ENCODE data around the gene ATP8A2. TPM values are rescaled to one million over a fixed set of nuclear protein-coding genes. Genes with fewer than 3 reads are reported as not detected.

The ATP8A2 gene
- total RNA-seq, 1 experiment from 2014 or later = 0.64 TPM

DNA sequence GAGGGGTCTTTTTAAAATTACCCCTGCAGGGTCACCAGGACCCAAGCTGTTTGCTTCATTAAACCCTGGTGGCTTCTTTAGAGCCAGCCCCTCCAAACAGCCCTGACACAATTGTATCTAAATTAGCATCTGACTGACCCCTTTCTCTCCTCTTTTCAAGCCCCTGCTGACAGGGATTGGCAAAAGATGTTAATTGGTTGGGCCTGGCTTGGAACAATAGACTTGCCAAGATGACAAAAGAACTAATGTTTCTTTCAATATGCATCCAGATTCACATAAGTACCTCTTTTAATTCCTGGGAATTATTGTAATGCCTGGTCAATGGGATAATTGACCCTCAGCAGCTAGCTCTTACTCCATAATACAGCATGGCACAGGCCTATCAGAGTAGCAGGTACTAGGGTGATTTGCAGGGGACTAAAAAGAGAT, 539.2 kb downstream of the ATP8A2 start:
- DNase-seq (ENCODE audit: low read depth) = no peak

DNA sequence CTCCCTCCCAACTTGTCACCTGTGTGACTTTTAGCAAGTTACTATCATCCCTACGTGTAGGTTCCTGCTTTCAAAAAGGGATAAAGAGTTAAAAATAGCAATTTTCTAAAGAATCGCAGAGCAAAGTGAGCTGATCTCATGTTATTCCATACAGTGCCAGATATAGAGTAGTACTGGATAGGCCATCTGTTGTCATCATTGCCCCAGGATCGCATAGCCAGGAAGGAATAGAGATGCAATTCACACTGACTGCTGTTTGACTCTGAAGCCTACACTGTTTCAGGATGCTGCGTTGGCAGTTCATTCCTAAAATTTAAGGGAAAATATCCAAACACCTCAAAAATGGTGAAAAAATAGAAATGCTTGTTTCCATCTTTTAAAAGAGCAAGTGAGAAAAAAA, 541.2 kb downstream of the ATP8A2 start:
- no peak for DNase-seq (ENCODE audit: low read depth)

DNA sequence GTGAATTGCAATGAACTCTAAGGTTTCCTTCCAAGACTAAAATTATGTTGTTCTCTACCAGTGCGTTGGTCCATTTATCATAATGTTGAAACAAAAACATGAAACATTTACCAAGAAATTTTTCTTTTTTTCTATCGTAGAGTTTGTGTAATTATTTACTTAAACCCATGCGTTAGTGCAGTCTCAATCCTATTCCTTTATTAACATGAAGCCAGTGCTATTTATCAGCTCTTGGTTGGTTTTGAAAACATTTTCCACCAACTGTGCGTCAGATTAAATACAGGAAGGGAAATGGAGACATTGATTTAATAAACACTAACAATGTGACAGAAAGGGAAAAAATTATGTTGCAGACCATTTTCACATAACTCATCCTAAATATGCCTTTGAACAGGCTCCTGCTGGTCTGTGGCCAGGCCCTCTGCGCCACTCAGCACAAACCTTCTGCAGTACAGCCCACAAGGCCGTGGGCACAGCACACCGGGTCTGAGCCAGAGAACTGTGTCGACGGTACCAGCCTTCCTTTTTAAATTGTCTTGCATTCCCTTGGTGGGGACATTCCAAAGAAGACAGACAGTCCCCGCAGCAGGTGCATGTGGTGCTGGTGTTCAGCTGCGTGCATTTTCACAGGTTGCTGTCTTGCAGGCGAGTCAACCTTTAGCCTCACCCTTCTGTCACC, 544.2 kb downstream of the ATP8A2 start:
- DNase-seq (ENCODE audit: low read depth) = no peak

DNA sequence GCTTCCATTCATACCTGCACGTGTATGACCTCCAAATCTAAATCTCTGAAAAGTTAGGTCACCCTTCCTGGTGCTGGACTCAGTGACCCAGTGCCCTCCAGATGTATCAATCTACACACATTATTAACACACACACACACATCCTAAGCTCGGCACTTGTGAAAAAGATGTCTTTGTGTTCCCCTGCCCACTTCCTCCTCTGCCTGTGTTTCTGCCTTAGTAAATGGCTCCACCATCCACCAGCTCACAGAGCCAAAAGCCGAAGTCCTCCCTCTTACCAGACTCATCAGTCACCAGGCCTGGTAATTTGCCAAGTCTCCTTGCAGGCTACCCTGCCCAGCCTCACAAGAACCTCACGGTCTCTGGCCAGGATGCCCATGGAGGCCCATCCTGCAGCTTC, 548.5 kb downstream of the ATP8A2 start:
- peak; percentile 25 for DNase-seq (ENCODE audit: low read depth)

DNA sequence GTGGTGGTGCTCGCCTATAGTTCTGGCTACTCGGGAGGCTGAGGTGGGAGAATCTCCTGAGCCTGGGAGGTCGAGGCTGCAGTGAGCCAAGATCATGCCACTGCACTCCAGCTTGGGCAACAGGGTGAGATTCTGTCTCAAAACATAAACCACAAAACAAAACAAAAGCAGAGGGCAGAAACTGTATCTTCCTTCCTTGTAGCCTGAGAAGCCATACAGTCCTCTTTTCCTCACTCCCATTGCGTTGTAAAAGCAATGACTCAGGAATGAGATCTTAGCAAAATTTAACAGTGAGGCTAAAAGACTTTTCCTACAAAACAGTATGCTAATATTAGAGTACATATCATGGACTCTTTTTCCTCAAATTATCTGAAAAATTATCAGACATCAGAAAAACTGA, 549.2 kb downstream of the ATP8A2 start:
- DNase-seq (ENCODE audit: low read depth) = no peak

DNA sequence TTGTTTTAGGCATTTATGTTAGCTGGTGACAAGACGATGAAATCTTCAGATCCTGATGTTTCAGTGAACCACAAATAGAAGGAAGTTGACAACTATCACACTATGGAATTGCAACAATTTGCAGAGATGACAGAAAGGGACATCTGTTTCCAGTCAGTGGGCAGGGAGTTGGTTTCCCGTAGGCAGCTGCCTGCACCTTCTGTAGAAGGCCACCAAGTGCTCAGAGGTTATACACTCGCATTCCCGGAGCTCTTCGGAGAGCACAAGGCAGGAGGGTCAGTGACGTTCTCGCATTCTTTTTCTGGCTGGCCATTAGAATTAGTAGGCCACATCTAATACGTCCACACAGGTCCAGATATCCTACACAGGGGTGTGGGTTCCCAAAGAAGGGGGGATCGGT, 550.6 kb downstream of the ATP8A2 start:
- no peak for DNase-seq (ENCODE audit: low read depth)

DNA sequence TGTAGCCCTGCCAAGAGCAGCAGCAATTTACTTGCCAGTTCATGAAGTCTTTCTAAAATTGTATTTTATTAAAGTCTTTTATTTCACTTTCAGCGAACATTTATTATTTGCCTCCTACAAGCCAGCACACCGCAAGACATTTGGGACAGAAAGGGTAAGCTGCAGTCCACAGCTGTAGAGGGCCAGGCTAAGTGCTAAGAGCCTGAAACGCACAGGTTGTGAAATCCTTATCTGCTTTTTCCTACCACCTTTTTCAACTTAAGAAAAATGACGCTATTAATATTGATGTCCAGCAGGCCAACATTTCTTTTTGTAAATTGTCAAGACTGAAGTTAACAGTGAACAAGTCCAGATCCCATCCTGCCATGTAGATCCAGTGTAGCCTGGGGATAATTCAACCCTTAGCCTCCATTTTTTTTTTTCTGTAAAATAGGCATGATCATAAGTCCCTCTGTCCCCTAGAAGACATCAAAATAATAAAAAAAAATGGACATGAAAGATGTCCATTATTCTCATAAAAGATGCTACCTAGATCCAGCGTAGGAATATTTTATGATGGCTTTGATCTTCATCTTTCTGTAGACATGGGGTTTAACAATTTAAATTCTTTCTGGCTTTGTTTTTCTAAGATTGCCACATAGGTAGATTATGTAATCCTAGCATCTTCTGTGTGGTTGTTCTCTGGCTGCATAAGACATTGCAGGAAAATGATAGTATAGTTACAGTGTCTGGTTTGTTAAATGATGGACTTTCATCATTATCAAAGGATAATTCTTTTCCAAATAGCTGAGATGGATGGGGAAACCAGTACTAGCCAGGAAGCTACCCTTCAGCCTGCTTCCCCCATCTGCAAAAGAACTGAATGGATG, 551.7 kb downstream of the ATP8A2 start:
- no peak for DNase-seq (ENCODE audit: low read depth)

DNA sequence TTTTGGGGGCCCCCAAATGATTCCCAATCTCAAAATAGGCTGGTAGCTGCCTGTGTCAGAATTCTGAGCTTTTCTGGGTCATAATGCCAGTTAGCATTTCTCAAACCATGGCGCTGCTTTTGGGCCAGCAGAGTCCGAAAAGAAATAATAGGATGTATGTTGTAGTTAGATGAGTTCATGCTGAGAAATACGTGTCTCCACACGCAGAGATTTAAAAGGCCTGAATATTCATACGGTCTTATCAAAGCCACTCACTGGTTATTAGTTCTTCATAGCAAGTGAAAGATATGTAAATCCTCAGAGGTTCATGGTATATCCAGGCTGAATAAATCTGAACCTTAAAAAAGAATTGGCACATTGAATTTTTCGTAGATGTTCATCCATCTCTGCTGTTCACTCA, 555.6 kb downstream of the ATP8A2 start:
- no peak for DNase-seq (ENCODE audit: low read depth)

DNA sequence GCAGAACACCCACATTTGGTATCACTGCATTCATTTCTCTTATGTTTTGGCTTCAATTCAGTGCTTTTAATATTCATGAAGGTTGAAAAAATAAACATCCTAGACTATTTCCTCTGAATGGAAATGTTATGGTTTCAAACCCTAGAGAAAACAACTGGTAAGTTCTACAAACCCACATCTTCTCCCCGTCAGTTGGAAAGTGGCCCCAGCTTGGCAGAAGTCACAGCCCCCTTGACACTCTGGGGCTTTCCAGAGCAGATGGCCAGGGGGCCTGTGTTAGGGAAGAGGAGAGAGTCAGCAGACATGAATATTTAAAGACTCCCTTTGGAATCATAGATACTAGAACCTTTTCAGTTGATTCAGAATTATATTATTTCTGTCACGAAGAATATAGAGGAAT, 556.2 kb downstream of the ATP8A2 start:
- no peak for DNase-seq (ENCODE audit: low read depth)

DNA sequence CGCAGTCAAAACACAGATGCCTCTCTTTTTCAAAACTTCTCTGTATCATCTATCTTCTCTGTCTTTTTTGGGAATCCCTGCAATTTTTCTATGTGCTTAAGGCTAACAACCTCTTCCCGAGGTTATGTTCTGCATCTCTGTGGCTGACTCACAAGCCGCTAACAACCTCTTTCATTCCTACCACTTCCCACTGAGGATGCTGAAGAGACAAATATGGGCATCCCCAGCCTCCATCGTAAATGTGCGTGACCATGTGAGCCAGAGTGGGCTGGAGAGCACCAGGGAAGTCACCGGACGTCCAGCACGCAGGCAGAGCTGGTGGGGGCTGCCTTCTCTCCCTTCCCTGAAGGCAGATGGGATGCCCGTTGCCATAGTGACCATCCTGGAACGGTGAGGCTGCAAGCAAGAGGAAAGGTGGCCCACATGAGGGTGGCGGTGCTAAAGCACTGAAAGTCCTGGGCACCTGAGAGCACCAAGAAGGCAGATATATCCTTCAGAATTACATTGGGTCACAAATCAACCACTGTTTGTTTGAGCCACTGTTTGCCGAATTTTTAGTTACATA, 557.2 kb downstream of the ATP8A2 start:
- peak; percentile 26 for DNase-seq (ENCODE audit: low read depth)

DNA sequence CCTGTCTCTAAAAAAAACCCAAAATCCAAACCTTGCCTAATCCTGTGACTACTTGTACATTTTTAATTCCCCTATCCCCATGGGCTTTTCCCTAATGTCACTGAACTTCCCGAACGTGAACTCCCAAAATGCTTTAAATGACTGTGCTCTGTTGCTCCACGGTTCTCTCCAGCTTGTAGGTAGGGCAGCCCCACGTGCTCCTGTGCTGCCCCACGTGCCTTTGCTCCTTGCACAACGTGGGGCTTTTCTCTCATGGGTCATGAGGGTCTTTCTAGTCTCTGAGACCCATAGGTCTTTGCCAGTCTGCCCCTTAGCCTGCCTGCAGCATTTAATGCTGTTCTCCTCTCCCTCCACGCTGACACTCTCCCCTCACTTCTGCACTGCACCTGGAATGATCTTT, 558.0 kb downstream of the ATP8A2 start:
- DNase-seq (ENCODE audit: low read depth) = no peak

DNA sequence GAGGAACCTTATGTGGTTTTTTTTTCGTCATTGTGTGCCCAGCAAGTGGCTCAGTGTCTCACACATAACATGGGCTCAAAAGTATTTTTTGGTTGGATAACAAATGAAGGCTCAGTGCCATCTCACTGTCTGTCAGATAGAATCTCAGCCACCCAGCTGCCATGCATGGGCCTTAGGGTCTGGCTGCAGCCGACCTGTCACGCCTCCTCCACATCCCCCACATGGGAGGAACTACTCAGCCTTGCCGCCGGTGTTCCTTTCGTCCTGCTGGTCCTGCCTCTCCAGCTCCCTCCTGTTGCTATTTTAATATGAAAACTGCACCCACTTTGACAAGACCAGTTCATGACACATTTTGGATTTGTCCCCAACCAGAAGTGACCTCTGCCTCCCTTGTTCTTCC, 558.9 kb downstream of the ATP8A2 start:
- no peak for DNase-seq (ENCODE audit: low read depth)

DNA sequence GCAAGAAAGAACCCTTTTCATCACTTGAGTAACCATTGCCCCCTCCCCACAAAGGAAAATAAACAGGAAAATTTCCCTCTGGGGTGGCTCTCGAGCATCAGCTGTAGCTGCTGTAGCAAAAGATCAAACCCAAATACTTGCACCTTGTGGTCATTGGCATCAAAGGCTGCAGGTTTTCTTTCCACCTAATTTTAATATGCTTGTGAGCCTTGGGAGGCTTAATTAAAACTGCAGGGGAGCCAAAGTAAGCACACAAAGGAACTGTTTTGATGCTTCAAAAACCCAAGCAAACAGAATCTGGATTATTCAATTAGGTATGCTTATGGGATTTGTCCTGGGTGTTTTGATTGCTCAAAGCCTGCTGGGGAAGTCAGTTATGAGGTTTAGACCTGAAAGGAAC, 560.6 kb downstream of the ATP8A2 start:
- no peak for DNase-seq (ENCODE audit: low read depth)

DNA sequence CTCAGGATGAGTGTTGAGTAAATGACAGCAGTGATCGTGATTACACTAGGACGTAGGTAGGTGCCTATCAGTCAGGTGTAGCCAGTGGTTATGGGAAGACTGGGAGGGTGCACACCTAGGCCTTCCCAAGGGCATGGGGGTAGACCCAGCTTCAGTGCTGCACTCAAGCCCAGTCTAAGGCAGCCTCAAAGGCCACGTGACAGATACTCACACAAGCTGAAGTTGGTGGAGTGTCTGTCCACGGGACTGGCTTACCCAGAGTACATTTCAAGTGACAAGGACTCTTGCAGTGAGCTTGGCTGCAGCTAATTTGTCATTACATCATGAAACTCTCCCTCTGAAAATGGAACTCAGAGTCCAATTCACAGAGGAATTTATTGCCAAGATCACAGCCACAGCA, 561.7 kb downstream of the ATP8A2 start:
- no peak for DNase-seq (ENCODE audit: low read depth)

DNA sequence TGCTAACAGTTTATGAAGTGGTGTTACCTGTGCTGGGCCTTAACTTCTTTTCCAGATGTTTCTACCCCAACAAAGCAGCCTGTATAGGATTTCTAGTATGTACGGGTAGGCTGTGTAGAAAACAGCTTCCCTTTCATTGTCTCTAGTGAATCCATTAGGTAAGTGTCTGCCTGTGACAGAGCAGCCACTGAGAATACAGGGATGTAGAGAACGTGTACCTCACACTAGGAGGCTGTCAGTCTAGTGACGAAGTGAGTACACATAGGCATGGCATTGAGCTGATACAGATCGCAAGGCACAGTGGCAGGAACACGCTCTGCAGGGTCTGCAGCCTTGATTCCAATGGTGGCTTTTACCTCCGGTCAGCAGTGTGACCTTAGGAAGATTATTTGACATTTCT, 562.4 kb downstream of the ATP8A2 start:
- DNase-seq (ENCODE audit: low read depth) = no peak

DNA sequence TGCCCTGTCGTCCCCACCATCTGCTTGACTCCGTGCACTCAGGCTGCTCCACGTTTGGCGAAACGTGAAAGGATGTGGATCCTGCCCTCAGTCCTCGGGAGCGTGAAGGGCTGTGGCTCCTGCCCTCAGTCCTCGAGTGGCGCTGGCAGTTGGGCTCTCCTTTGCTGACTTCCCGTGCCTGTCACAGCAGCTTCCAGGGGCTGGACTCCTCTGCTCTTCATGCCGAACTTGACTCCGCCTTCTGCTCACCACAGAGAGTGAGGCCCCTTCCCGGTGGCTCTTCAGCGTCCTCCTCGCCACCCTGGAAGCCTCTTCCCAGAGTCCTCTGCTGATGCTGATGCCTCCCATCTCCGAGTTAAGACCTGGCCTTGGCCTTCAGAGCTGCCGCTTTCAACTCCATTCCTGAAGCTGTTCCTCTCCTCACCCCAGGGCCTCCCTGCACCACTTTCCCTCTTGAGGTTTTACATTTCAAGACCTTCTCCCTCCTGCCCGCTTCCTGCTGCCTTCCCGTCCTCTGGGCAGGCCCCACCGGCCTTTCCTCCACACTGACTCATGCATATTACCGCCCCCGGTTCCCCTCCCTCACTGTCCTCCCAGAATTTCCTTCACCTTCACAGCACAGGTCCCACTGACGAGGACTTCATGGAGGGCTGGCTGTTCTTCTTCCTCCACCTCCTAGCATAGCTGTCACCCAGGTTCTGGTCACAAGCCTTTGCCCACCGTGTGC, 568.4 kb downstream of the ATP8A2 start:
- peak; percentile 38 for DNase-seq (ENCODE audit: low read depth)

DNA sequence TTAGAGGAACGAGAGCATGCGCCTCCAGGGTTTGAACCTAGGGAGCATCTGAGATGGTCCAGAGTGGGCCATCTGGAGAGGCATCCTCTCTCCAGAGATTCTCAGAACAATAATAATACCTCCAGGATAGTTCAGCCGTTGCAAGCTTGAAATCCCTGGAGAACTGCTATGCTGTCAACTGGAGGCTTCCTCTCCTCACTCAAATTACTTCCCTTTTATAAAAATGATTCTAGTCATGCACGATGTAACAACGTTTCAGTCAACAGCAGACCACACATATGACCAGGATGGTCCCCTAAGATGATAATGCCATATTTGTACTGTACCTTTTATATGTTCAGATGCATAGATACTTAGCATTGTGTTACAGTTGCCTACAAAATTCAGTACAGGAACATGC, 571.3 kb downstream of the ATP8A2 start:
- DNase-seq (ENCODE audit: low read depth) = no peak

DNA sequence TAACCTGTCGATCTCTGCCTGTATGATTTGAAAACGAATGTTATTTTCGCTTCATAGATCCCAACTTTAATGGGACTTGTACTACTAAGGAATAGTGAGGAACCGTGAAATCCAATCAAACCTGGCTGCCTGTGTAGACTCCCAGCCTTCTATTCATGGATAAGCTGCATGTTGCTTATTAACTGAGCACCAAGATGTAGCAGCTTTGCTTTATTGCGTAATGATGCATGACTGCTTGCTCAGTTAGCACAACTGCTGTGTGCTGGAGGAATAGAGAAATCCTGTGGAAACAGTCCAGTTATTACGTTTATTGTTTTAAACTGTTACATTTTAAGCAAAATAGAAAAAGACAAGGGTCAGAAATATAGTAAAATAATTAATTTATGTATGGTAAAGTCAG, 571.9 kb downstream of the ATP8A2 start:
- DNase-seq (ENCODE audit: low read depth) = no peak

DNA sequence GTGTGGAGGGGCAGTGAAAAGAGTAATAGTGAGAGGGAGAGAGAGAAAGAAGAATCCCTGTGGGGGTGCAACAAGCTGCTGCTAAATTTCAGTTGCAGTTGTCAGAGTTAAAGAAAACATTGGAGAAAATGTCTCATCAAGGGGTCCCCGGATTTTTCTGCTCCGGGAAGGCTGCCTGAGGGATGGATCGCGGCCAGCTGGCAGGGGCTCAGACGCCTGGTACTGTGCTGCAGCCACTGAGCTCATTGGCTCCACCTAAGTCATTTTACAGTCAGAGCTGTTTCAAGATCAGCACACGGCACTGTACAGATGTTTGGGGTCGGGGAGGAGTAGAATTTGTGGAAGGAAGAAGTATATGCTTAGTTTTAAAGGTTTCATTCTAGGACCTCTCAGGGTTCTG, 573.8 kb downstream of the ATP8A2 start:
- peak; percentile 23 for DNase-seq (ENCODE audit: low read depth)

DNA sequence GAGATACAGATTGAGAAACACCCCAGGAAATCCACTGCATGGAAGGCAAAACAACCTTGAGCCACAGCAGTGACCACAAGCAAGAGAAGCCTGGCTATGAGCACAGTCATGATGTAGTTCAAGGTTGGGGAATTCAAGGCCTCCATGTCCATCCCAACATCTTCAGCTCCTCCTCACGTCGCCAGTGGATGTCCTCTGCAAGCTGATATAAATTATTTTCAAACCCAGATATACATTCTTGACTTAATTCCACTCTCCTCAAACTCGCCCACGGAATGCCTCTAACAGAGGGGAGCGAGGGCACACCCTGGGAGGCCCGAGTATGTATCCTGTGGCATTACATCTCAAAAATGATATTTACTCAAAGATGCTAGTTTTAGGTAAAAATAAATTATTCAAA, 574.5 kb downstream of the ATP8A2 start:
- no peak for DNase-seq (ENCODE audit: low read depth)

DNA sequence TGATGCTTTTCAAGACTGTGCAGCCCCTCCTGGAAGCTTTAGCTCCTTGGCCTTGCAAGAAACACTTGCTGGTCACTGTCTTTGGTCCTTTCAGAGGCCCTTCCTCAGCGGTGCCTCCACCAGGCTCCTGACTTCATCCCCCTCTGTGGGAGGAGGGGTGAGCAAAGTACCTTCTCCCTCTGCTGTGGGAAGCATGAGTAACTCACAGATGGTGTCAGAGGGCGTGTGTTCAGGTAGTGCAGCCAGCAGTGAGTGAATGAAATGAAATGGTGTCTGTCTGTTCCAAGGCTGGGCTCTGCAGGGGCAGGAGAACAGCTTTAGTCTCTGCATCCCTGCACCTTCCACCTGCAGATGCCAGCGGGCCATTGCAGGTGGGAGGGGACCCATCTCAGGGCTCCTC, 577.1 kb downstream of the ATP8A2 start:
- DNase-seq (ENCODE audit: low read depth) = peak; percentile 13

DNA sequence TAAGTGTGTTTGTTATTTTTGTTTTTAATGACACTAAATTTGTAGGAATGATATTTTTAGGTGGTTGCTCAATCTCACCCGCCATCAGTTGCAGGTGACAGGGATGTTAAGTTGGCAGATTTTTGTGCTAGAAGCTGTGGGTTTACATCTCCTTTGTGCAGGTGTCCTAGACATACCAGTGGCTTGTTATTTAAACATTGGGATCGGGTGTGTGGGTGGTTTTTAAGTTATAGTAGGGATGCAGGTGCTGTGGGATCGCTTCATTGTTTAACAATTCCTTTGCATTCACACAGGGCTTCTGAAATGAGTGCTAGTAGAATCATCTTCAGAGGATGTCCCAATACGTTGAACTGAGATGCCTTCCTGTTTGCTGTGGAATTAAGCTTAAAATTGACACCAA, 580.1 kb downstream of the ATP8A2 start:
- DNase-seq (ENCODE audit: low read depth) = no peak

Measured in HT1080 (cell line).